Ecto neural progenitor cell (in vitro differentiated cells): ENCODE data around the gene DAD1.

Source experiments
- DNase-seq: peaks from one replicate; pipeline ENCODE4 v3.0.0-alpha.2; 2018; ENCODE audit warnings: low spot score

The DAD1 gene

DNA sequence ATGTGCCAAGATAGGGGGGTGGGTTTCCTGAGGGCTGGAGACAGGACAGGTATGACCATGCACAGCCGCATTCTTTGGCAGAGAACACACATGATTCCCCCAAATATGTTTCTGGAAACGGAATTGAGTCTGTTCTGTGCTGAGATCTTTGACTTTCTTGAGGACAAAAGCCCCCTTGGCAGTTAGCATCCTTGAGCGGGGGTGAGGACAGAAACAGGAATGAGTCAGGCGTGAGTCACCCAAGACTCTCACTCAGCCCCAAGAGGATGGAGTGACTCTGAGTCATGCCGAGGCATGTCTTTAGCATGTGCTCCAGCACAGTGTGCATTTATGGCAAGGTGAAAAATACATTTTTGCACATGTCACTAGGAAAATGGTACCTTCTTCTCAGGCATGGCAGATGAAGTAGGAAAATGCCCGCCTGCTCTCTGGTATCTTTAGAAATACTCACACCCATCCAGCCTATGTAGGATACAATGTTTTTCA is 52.1 kb downstream of the DAD1 start:
- no peak for DNase-seq

GRCh38 chr14:22535916-22536315 is 53.1 kb downstream of the DAD1 start:
- DNase-seq = no peak

DNA sequence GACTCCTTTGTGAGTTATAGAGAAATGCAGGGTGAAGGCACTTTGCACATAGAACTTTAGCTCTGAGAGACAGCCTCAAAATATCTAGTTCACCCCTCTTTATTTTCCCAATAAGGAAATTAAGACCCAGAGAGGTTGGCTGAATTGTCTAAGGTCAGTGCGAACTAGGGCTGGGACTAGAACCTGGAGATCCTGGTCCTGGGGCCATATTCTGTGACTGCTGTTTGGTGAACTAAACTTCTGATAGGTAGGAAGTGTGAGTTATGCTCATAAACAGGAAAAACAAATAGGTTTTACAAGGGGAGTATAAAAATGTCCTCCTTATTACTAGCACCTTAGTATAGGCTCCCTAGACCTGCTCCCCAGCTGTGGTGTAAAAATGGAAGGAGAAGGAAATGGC is 53.9 kb downstream of the DAD1 start:
- DNase-seq = no peak

DNA sequence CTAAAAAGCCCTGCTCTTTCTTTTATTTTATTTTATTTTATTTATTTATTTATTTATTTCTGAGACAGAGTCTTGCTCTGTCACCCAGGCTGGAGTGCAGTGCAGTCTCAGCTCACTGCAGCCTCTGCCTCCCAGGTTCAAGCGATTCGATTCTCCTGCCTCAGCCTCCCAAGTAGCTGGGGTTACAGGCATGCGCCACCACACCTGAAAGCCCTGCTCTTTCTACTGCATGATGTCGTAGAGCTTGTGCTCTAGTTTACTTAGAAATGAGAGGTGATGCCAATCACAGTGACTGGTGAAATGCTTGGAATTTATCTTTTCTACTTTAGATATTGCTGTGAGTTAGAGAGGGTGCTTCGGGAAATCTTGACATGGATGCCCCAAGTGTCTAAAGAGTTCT is 54.5 kb downstream of the DAD1 start:
- no peak for DNase-seq

GRCh38 chr14:22533739-22534359 is 55.2 kb downstream of the DAD1 start:
- DNase-seq = no peak

DNA sequence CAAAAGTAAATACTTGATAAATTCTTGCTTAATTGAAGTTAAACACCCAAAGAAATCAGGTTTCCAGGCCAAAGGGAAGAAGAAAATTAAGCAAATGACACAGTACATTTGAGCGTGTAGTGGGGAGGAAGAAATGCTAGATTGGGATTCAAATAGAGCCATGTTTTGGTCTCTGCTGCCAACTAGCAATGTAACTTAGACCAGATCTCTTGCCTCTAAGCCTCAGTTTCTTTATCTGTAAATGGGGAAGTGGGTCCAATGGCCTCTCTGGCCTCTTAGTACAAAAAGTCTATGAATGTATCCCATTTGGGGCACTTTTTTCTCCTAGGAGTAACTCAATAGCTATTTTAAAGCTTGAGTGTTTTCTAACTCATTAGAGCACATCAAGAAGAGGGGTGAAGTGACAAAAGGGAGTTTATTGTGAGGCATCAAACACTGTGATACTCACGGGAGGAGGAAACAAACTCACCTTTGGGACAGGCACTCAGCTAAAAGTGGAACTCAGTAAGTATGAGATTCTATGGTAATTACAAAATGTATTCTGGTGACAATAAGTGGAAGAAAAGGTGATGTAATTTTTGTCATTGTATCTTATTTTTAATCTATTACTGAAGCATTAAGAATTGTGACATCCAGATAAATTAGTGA is 55.8 kb downstream of the DAD1 start:
- DNase-seq = no peak

GRCh38 chr14:22532345-22533056 is 56.5 kb downstream of the DAD1 start:
- DNase-seq = no peak

DNA sequence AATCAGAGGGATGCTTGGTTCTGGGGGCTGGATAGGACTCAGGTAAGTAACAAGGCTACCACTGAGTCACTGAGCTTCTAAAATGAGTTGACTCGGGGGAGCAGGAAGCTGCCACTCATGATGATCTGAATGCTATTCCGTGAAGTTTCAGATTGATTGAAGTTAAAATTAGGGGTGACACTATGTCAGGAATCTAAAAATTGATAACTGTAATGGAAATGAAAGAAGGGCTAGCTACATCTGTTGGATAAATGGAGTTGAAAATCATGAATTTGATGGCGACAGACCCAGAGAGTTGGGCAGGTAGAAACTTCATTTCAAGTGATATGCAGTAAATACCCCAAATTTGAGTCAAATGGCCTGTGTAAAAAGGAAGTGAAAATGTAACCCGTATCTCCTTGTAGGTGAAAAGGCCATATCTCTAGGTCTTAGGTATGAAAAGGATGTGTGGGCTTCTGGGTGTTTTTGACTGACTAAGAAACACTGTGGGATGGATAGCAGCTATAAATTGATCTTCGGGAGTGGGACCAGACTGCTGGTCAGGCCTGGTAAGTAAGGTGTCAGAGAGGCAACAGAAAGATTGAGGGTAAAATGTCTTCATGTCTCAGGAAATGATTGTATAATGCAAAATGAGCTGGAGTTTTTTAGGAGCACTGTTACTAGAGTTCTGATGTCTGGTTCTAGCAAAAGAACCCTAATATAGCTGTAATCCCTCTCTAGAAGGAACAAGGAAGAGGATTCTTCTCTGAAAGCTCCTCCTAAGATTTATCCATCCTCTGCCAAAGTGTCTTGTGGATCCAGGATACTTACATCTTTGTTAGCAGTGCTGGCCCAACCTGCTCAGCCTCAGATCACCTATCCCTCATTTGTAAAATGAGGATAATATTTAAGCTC is 57.3 kb downstream of the DAD1 start:
- no peak for DNase-seq

DNA sequence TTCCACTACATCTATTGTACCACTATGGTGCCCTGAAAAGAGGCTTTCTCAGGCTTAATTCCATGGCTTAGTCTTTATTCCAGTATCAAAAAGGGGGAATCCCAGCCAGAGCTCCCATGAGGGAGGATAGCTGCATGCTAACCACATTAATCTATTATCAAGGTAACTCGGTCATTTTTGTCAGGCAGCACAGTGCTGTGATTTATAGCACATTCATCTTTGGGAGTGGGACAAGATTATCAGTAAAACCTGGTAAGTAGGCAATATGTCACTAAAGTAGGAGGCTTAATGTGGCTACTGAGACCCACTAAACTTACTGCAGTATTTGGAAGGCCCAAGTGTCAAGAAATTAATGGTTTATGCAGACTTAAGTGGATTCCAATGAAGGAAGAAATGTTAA is 58.9 kb downstream of the DAD1 start:
- DNase-seq = no peak

DNA sequence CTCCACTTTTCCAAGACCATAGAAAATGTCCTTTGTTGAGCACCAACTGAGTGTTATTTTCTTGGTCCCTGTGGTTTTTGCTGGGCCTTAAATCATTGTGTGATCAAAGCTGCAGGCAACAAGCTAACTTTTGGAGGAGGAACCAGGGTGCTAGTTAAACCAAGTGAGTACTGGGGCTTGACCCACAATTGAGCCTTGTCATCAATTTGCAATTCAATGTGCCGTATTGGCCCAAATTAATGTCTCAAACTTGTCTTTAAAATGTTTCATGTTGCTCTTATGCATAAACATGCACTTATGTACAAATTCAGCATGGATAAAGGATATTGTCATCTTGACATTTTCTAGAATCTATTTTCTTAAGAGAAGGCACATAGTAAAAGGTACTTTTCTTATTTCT is 62.3 kb downstream of the DAD1 start:
- DNase-seq = no peak

GRCh38 chr14:22526218-22526617 is 62.8 kb downstream of the DAD1 start:
- DNase-seq = no peak

DNA sequence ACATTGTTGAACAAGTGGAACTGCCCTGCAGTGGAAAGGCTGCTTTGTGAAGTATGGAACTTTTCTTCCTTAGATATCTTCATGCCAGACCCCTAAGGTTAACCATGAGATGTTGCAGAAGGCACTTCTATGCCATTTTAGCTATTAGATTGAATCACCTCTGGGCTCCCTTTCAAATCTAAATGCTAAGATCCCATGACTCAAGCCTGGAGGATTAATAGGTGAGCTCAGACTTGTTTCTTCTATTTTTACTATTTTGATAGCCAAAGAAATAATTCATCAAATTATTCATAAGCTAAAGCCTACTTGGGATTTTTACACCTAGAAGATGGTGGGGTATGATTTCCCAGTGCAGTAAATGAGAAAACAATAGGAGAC is 64.3 kb downstream of the DAD1 start:
- DNase-seq = no peak

GRCh38 chr14:22524115-22524783 is 64.8 kb downstream of the DAD1 start:
- DNase-seq = no peak

GRCh38 chr14:22523283-22523682 is 65.7 kb downstream of the DAD1 start:
- DNase-seq = no peak

- no peak for DNase-seq
These were observed 66.5 kb downstream of the DAD1 start for GRCh38 chr14:22522466-22522957.

DNA sequence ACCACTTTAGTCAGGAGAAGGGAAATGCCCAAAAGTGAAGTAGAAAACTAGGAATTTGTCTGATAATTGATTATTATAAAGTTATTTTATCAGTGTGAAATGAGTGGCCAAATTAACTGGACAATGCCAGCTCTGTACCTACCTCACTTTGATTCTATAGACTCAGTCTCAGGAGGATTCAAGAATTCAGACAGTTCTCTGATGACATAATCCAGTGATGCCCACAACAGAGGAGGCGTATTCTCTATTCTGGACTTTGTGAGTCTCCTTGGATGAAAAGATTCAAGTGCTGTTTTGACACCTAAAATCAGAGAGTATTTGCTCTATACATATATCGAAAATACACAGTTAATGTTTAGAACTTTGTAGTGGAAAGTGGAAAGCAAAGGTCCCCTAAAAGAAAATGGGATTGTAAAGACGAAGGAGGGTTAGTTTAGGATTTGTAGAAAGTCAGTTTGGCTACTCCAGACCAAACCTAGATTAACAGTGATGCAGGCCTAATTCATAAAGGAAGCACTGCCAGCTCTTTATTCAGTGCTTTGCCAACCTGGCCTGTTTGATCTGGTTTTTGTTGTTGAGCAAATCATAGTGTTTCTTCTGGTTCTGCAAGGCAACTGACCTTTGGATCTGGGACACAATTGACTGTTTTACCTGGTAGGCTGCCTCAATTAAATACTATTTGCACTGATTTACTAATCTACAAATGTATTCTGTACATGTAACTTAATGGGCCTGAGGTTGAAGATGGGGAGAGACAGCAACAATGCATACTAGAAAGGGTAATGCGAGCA is 67.4 kb downstream of the DAD1 start:
- no peak for DNase-seq

- DNase-seq = no peak
These were observed 68.2 kb downstream of the DAD1 start for GRCh38 chr14:22520796-22521195.

GRCh38 chr14:22519877-22520685 is 68.9 kb downstream of the DAD1 start:
- DNase-seq = no peak

DNA sequence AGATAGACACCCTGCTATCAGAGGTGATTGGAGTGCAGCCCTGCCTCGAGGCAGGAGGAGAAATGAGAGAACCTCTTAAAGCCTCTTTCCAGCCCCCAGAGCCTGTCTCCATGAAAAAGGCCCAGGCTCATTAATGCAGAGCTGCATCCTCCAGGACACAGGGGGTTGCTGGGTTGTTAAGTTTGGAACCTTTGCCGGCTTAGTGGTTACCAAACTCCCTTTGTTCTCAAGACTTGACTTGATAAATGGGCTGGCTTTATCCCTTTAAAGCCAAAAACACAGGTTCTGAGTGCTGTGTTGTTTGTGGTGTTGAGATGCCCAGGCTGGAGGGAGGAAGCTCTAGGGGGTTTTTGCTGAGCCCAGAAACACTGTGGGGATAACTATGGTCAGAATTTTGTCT is 71.0 kb downstream of the DAD1 start:
- DNase-seq = peak; percentile 54
